ENCODE measurements around the gene ZNF57. TPM values are rescaled to one million over a fixed set of nuclear protein-coding genes. Genes with fewer than 3 reads are reported as not detected.

Gene ZNF57
- total and polyA plus RNA-seq, 2 of the 13 experiments (the other 11 are each of a cell fraction or from before 2014, with no cell fraction given): 6.6 to 17.5 TPM

DNA sequence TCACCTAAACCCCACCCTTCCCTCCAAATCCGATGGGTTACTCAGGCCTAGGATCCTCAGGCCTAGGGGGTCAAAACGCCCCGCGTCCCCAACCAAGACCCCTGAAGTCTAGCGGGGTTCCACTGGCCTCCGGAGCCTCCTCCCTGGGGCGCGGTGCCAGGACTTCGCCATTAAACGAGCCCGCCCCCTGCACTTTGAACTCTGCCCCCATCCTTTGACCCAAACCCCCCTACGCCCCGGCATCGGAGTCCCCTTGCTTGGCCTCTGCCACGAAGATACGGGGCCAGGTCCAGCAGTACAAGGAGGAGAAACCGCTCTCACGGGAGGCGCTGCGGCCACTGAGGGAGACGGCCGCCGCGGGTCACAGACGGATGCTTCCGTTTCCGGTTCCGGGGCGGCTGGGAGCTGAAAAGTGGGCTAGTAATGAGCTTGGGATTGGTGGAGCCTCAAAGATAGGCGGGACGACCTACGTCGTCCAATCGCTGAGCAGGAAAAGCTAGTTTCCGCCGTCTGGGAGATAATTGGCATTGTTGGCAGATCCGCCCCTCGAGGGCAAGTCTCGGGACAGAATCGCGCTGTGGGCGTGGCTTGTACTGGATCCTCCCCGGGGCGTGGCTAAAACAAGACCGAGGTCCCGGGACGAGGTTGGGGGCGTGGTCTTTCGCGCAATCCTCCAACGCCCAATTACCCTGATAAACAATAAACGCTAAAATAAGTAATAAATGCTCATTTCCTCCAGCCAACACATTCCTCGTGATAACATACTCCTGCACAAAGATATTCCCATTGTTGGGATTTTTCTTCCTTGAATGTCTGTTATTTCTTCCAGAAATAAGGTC, 49.8 kb downstream of the ZNF57 start (continued):
- TF ChIP-seq, protein P1, sequence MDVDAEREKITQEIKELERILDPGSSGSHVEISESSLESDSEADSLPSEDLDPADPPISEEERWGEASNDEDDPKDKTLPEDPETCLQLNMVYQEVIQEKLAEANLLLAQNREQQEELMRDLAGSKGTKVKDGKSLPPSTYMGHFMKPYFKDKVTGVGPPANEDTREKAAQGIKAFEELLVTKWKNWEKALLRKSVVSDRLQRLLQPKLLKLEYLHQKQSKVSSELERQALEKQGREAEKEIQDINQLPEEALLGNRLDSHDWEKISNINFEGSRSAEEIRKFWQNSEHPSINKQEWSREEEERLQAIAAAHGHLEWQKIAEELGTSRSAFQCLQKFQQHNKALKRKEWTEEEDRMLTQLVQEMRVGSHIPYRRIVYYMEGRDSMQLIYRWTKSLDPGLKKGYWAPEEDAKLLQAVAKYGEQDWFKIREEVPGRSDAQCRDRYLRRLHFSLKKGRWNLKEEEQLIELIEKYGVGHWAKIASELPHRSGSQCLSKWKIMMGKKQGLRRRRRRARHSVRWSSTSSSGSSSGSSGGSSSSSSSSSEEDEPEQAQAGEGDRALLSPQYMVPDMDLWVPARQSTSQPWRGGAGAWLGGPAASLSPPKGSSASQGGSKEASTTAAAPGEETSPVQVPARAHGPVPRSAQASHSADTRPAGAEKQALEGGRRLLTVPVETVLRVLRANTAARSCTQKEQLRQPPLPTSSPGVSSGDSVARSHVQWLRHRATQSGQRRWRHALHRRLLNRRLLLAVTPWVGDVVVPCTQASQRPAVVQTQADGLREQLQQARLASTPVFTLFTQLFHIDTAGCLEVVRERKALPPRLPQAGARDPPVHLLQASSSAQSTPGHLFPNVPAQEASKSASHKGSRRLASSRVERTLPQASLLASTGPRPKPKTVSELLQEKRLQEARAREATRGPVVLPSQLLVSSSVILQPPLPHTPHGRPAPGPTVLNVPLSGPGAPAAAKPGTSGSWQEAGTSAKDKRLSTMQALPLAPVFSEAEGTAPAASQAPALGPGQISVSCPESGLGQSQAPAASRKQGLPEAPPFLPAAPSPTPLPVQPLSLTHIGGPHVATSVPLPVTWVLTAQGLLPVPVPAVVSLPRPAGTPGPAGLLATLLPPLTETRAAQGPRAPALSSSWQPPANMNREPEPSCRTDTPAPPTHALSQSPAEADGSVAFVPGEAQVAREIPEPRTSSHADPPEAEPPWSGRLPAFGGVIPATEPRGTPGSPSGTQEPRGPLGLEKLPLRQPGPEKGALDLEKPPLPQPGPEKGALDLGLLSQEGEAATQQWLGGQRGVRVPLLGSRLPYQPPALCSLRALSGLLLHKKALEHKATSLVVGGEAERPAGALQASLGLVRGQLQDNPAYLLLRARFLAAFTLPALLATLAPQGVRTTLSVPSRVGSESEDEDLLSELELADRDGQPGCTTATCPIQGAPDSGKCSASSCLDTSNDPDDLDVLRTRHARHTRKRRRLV (CRISPR knock-in tag; IDR thresholded peaks at IDR 0.05): peak; percentile 68; the same call in 1 of the 2 replicates
- no peak for TF ChIP-seq ZNF263 (CRISPR knock-in tag; IDR thresholded peaks at IDR 0.05)
- peak; percentile 19; the same call in 1 of the 2 replicates for TF ChIP-seq ZNF792 (CRISPR knock-in tag; IDR thresholded peaks at IDR 0.05)
- TF ChIP-seq ZSCAN20 (CRISPR knock-in tag; IDR thresholded peaks at IDR 0.05; ENCODE audit: borderline replicate concordance): no peak; the same call in 1 of the 2 replicates
- peak; percentile 61; the same call in 1 of the 2 replicates for TF ChIP-seq KDM5B (CRISPR knock-in tag; IDR thresholded peaks at IDR 0.05; ENCODE audit: borderline replicate concordance)
- TF ChIP-seq POLR2AphosphoS2 (IDR thresholded peaks at IDR 0.05; ENCODE audit: low read depth, low read length): peak; percentile 57; the same call in 1 of the 2 replicates
- peak; percentile 84 for TF ChIP-seq ZNF350 (CRISPR knock-in tag; IDR thresholded peaks at IDR 0.05; ENCODE audit: borderline replicate concordance, low read depth)
- peak; percentile 80 for TF ChIP-seq CREB1 (IDR thresholded peaks at IDR 0.05)
- peak; percentile 88 for TF ChIP-seq CREB1 (CRISPR knock-in tag; IDR thresholded peaks at IDR 0.05)
- TF ChIP-seq SKI (IDR thresholded peaks at IDR 0.05; ENCODE audit: partially characterized antibody): peak; percentile 67
- TF ChIP-seq, protein P2, sequence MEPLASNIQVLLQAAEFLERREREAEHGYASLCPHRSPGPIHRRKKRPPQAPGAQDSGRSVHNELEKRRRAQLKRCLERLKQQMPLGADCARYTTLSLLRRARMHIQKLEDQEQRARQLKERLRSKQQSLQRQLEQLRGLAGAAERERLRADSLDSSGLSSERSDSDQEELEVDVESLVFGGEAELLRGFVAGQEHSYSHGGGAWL (CRISPR knock-in tag; IDR thresholded peaks at IDR 0.05): no peak; the same call in 1 of the 2 replicates
- TF ChIP-seq FOSL1 (CRISPR knock-in tag; IDR thresholded peaks at IDR 0.05; ENCODE audit: borderline replicate concordance): no peak
- no peak for TF ChIP-seq NCOA1 (CRISPR knock-in tag; IDR thresholded peaks at IDR 0.05)
- TF ChIP-seq, protein P3, sequence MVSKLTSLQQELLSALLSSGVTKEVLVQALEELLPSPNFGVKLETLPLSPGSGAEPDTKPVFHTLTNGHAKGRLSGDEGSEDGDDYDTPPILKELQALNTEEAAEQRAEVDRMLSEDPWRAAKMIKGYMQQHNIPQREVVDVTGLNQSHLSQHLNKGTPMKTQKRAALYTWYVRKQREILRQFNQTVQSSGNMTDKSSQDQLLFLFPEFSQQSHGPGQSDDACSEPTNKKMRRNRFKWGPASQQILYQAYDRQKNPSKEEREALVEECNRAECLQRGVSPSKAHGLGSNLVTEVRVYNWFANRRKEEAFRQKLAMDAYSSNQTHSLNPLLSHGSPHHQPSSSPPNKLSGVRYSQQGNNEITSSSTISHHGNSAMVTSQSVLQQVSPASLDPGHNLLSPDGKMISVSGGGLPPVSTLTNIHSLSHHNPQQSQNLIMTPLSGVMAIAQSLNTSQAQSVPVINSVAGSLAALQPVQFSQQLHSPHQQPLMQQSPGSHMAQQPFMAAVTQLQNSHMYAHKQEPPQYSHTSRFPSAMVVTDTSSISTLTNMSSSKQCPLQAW (CRISPR knock-in tag; IDR thresholded peaks at IDR 0.05): 0 out of 2 replicates have a peak, but pooled peaks have one; percentile 47
- TF ChIP-seq ZNF781 (CRISPR knock-in tag; IDR thresholded peaks at IDR 0.05; ENCODE audit: borderline replicate concordance, not compliant biosample characterization): peak; percentile 58
- TF ChIP-seq, protein P4, sequence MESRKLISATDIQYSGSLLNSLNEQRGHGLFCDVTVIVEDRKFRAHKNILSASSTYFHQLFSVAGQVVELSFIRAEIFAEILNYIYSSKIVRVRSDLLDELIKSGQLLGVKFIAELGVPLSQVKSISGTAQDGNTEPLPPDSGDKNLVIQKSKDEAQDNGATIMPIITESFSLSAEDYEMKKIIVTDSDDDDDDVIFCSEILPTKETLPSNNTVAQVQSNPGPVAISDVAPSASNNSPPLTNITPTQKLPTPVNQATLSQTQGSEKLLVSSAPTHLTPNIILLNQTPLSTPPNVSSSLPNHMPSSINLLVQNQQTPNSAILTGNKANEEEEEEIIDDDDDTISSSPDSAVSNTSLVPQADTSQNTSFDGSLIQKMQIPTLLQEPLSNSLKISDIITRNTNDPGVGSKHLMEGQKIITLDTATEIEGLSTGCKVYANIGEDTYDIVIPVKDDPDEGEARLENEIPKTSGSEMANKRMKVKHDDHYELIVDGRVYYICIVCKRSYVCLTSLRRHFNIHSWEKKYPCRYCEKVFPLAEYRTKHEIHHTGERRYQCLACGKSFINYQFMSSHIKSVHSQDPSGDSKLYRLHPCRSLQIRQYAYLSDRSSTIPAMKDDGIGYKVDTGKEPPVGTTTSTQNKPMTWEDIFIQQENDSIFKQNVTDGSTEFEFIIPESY (CRISPR knock-in tag; IDR thresholded peaks at IDR 0.05): no peak
- peak; percentile 9 for TF ChIP-seq TBL1XR1 (IDR thresholded peaks at IDR 0.05; ENCODE audit: borderline replicate concordance, low read length, partially characterized antibody)
- peak; percentile 34; the same call in 1 of the 2 replicates for TF ChIP-seq POGZ (CRISPR knock-in tag; IDR thresholded peaks at IDR 0.05)
- peak; percentile 66; the same call in 1 of the 2 replicates for TF ChIP-seq HNRNPL (IDR thresholded peaks at IDR 0.05; ENCODE audit: low read depth, low read length)
- TF ChIP-seq ZNF670 (CRISPR knock-in tag; IDR thresholded peaks at IDR 0.05; ENCODE audit: borderline replicate concordance): no peak
